H4 (cell line): ENCODE results near the gene DDI2. TPM values are rescaled to one million over a fixed set of nuclear protein-coding genes. Genes with fewer than 3 reads are reported as not detected.

ENCODE experiments used
- DNase-seq: peaks from one replicate; pipeline ENCODE4 v3.0.0-alpha.2; 2015; ENCODE audit warnings: low spot score
- total RNA-seq: library from RNA; depleted of rRNA; stranded (reverse); fragments of >200 nt; shearing (Covaris generic); gene quantifications from 2 replicates; pipeline ENCODE4 v1.2.3, GENCODE V29; 2014; rRNA removed

The DDI2 gene
- total RNA-seq, 1 experiment from 2014 or later: 4.5 TPM

- DNase-seq: no peak
Measured at GRCh38 chr1:15702722-15703550, 85.7 kb downstream of the DDI2 start.

GRCh38 chr1:15703562-15703961 is 86.3 kb downstream of the DDI2 start:
- DNase-seq: no peak

GRCh38 chr1:15704526-15705183 is 87.4 kb downstream of the DDI2 start:
- DNase-seq: no peak

GRCh38 chr1:15705184-15705566 is 87.9 kb downstream of the DDI2 start:
- no peak for DNase-seq

- DNase-seq: no peak
Measured at GRCh38 chr1:15706751-15707150, 89.5 kb downstream of the DDI2 start.

GRCh38 chr1:15707239-15707925 is 90.1 kb downstream of the DDI2 start:
- no peak for DNase-seq

GRCh38 chr1:15708486-15709137 is 91.4 kb downstream of the DDI2 start:
- DNase-seq: no peak

- DNase-seq: no peak
Measured at GRCh38 chr1:15709226-15709625, 92.0 kb downstream of the DDI2 start.

GRCh38 chr1:15712168-15712567 is 94.9 kb downstream of the DDI2 start:
- DNase-seq: no peak

GRCh38 chr1:15714406-15715136 is 97.3 kb downstream of the DDI2 start:
- DNase-seq: no peak

GRCh38 chr1:15717418-15718125 is 100.3 kb downstream of the DDI2 start:
- no peak for DNase-seq

GRCh38 chr1:15718199-15718601 is 100.9 kb downstream of the DDI2 start:
- no peak for DNase-seq

Other genes with a start within 250 kb of the DDI2 start
- 30.8 and 33.5 TPM in 2 replicates for gene EFHD2, start 207.6 kb upstream of the DDI2 start, total RNA-seq
- 0.15 and 0.43 TPM in 2 replicates for gene CTRC, start 179.0 kb upstream of the DDI2 start, total RNA-seq
- gene CELA2A, start 160.7 kb upstream of the DDI2 start, total RNA-seq: not detected in 2 replicates
- gene CELA2B, start 141.4 kb upstream of the DDI2 start, total RNA-seq: not detected in 2 replicates
- gene CASP9, start 93.2 kb upstream of the DDI2 start, total RNA-seq: 10.3 and 17.0 TPM in 2 replicates
- 8.1 and 15.2 TPM in 2 replicates for gene DNAJC16, start 90.6 kb upstream of the DDI2 start, total RNA-seq
- not detected in 2 replicates for gene AGMAT, start 32.4 kb upstream of the DDI2 start, total RNA-seq
- gene PLEKHM2, start 66.9 kb downstream of the DDI2 start, total RNA-seq: 13.4 and 18.6 TPM in 2 replicates
- 0.10 and 0.47 TPM in 2 replicates for gene SLC25A34, start 118.8 kb downstream of the DDI2 start, total RNA-seq
- gene TMEM82, start 125.0 kb downstream of the DDI2 start, total RNA-seq: not detected in 2 replicates
- gene FBLIM1, start 141.3 kb downstream of the DDI2 start, total RNA-seq: 33.0 and 38.9 TPM in 2 replicates
- 4.9 and 6.0 TPM in 2 replicates for gene UQCRHL, start 190.2 kb downstream of the DDI2 start, total RNA-seq
- 8.0 and 8.3 TPM in 2 replicates for gene SPEN, start 230.2 kb downstream of the DDI2 start, total RNA-seq